Esophagus muscularis mucosa (tissue), 3 donors: ENCODE results near the gene NELFB.

Experiments
- POLR2A ChIP-seq: fragments of 450-650 bp; IDR thresholded peaks from one replicate; pipeline ENCODE4 v1.6.1; 2017; ENCODE audit warnings: antibody characterized with exemption, moderate library complexity, mild to moderate bottlenecking, low read depth
- POLR2AphosphoS5 ChIP-seq, 2 donors: sonication (generic); formaldehyde crosslinking; IDR thresholded peaks; one replicate each; pipeline ENCODE4 v1.6.1; 2017; ENCODE audit warnings: antibody characterized with exemption in 2 of 2
- TF ChIP-seq, protein P1 (sequence below), 3 experiments: fragments of 200-600 bp in 2 of 3; fragments of 450-650 bp in 1 of 3; sonication (generic) in 2 of 3; IDR thresholded peaks; one replicate each; pipeline ENCODE4 v1.5.1; 2017 to 2019; ENCODE audit warnings: antibody characterized with exemption in 3 of 3, mild to moderate bottlenecking in 2 of 3, moderate library complexity in 1 of 3

- TF ChIP-seq, protein P1, sequence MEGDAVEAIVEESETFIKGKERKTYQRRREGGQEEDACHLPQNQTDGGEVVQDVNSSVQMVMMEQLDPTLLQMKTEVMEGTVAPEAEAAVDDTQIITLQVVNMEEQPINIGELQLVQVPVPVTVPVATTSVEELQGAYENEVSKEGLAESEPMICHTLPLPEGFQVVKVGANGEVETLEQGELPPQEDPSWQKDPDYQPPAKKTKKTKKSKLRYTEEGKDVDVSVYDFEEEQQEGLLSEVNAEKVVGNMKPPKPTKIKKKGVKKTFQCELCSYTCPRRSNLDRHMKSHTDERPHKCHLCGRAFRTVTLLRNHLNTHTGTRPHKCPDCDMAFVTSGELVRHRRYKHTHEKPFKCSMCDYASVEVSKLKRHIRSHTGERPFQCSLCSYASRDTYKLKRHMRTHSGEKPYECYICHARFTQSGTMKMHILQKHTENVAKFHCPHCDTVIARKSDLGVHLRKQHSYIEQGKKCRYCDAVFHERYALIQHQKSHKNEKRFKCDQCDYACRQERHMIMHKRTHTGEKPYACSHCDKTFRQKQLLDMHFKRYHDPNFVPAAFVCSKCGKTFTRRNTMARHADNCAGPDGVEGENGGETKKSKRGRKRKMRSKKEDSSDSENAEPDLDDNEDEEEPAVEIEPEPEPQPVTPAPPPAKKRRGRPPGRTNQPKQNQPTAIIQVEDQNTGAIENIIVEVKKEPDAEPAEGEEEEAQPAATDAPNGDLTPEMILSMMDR (IDR thresholded peaks at IDR 0.05): no peak
- TF ChIP-seq POLR2A (no peak), POLR2AphosphoS5 (IDR thresholded peaks at IDR 0.05) (no peak)
Observed at GRCh38 chr9:137237759-137238726, 17.1 kb upstream of the NELFB start.
